Tibial nerve (tissue), 4 donors: ENCODE measurements around the gene SSBP2.

Experiments used
- CTCF ChIP-seq, 5 experiments: fragments of 200-600 bp in 3 of 5; fragments of 450-650 bp in 2 of 5; sonication (generic) in 3 of 5; IDR thresholded peaks; one replicate each; pipeline ENCODE4 v1.5.1; 2016 to 2019; ENCODE audit warnings: antibody characterized with exemption in 5 of 5, mild to moderate bottlenecking in 3 of 5, moderate library complexity in 2 of 5
- EP300 ChIP-seq, 2 donors: sonication (generic); formaldehyde crosslinking; IDR thresholded peaks; one replicate each; pipeline ENCODE4 v1.6.1; 2017; ENCODE audit warnings: antibody characterized with exemption in 2 of 2, mild to moderate bottlenecking in 1 of 2
- POLR2A ChIP-seq, 2 donors: fragments of 450-650 bp; IDR thresholded peaks; one replicate each; pipeline ENCODE4 v1.6.1; 2017; ENCODE audit warnings: antibody characterized with exemption in 2 of 2, mild to moderate bottlenecking in 2 of 2, moderate library complexity in 2 of 2

GRCh38 chr5:81575924-81576323, 175.0 kb downstream of the SSBP2 start:
- TF ChIP-seq CTCF (IDR thresholded peaks at IDR 0.05): no peak
- no peak for TF ChIP-seq EP300 (IDR thresholded peaks at IDR 0.05)
- TF ChIP-seq POLR2A (IDR thresholded peaks at IDR 0.05): no peak
